ENCODE results near the gene SOX10.

The SOX10 gene

GRCh38 chr22:37983860-37984791 lies at the start of gene SOX10:
Gene SOX10 (minus strand): TSS chr22:37984555. CDS start chr22:37983784, 771 bp downstream.
- DNase-seq, result no peak

DNA sequence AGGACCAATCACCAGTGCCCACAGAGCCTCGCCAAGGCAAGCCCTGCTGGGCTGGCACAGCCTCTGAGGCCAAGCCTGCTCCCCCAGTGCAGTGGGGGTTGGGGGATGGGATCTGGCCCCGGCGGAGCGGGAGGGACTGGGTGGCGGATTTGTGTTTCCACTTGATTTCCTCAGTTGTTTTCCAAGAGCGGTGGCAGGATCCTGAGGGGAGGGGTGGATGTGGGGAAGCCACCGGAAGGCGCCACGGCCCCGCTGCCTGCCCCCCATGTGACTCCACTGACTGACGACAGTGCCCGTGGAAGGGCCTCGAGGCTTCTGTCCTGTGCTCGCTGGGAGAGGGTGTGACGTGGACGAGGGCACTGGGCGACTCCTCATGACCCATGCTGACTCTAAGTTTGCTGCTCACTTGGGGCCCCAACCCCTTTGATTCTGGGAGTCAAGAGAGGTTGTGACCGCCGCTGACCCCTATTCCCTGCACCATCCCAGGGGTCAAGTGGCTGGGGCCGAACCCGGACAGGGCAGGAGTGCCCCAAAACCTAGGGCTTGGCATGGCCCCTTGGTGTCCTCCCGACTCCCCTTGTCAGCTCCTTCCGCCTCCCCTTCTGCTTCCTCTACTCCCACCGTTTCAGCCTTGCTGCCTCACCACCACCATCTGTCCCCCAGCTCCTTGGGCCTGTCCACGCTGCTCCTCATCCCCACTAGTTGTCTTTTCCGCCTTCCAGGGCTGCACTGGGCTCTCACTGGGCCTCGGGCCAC lies 49.3 kb upstream of the SOX10 start:
- no peak for DNase-seq

DNA sequence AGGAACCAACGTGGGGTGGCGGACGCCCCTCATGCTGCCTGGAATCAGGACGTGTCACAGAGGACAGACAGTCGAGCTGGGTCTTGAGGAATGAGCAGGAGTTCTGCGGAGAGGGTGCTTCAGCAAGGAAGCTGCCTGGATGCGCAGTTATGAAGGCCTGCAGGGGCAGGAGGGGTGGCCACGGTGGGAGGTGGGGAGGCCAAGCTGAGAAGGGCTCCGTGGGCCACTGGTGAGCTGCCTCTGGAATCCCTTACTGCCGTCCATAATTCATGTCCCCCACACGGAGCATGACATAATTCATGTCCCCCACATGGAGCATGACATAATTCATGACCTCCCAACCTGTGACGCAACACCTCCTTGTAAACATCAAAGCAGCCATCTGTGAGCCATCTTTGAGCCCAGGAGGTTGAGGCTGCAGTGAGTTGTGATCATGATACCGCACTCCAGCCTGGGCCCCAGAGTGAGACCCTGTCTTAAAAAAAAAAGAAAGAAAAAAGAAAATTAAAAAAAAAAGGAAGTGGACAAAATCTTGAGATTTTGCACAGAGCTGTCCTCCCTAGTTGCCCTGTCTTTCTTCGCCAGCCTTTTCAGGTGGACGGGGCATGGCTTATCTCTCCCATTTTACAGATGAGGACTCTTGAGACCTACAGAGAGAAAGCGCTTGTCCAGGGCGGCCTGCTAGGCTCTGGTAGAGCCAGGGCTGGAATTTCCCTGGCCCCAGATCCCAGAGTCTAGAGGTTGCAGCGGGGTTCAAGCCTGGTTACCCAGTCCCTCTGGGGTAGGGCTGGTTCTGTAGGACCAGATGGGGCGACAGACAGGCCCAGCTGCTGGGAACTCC lies 48.5 kb upstream of the SOX10 start:
- DNase-seq, result no peak

GRCh38 chr22:38031491-38031890 lies 47.1 kb upstream of the SOX10 start:
- no peak for DNase-seq

DNA sequence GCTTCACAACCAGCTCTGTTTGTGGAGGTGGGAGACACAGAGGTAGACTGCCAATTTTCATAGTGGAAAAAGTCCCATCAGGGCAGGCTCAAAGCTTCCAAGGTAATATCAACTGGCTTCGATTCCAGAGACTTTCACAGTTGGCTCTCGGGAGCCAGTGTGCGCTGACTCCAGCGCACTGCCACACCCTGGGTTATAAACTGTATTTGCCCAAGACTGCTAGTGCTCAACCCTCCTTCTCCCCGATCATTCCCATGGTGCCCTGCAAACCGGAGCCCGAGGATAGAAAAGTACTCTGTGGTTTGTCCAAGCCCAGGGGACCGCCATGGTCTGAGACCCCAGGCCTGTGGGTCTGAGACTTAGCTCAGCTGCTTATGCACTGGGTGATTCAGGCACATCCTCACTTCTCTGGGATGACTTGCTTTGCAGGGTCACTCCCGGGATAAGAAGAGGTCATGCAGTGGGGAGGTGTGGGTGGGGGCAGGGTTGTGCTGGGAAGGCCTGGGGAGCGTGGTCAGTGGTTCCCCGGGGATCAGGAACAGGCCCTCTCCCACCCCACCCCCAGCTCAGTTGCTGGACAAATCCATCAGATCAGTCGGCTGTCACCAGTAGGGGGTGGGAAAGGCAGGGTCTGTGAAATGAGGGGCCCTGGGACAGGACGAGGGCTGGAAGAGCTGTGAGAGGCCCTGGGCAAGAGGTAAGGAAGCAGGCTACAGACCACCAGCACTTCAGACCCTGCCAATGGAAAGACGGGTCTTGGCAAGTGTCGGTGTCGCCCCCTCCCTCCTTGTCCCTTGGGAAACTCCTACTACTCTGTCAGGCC lies 46.2 kb upstream of the SOX10 start:
- DNase-seq, result no peak

GRCh38 chr22:38029901-38030300 lies 45.5 kb upstream of the SOX10 start:
- no peak for DNase-seq

- no peak for DNase-seq
Observed at GRCh38 chr22:38029370-38029769, 45.0 kb upstream of the SOX10 start.

GRCh38 chr22:38028344-38029130 lies 44.2 kb upstream of the SOX10 start:
- no peak for DNase-seq

DNA sequence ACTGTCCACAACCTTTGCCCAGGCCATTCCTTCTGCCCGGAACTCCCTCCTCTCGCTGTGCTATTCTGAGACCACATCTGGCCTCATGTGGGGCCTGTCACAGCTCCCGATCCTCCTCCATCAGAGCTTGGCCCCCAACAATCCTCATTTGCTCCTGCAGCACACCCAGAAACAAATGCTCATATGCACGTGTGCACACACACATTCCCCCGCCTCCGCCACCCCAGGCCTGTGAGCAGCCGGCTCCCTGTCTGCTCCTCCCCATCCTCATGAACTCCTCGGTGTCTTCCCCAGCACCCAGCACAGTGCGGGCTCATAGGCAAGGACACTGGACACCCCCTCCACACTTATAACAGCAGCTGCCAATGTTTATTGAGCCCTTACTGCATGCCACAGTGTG lies 43.1 kb upstream of the SOX10 start:
- DNase-seq, result no peak

DNA sequence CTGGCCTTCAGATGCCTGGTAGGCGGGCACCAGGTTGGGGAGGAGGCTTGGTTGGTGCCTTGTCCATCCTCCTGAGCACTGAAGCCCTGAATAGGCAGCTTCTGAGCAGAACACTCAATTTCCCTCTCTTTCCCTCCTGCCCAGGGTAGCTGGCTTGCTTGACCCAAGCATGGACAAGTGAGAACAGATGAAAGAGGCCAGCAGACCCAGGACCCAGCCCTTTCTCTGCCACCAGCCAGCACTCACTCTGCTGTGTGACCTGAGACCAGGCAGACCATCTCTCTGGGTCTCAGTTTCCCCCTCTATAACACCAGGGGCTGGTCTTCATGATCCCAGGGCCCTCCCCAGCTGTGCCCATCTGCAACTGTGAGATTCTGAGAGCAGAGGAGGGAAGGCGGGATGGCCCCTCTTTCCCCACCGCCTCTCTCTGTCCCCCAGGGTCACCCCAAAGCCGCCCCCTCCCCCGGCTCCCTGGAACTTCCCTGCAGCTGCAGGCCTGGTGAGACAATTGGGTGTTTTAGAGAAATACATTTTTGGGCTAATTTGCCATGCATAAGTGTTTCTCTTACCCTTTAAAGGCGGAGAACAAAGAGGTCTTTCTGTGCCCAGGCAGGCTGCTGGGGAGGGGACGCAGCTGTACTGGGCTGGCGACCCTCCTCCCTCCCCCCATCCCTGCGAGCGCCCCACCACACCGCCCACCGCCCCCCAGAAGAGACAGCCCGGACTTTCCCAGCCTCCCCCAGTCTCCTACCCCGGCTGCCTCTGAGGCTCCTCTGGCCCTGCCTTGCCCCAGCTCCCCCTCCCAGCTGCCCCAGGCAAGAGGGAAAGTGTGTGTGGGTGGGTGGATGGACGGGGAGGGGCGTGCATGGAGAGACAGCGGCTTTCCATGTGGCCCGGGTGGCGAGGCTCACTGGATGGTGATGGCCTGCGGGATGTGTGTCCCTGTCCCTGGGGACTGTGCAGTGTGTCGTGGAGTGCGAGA lies 42.1 kb upstream of the SOX10 start:
- no peak for DNase-seq

DNA sequence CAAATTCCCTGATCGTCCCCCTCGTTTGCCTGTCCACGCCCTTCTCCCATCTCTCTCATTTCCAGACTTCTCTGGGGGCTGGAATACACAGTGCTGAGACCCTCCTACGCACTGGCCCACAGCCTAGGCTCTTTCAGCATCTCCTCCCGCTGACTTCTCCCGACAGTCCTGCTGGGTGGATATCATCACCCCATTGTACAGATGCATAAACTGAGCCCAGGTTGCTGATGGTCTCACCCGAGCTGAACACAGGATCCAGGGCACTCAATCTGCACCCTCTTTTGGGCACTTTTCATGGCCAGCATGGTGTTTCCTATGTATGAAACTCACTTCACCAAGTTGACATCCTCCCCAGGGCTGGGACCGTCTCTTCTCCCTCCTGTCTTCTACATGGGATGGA lies 41.2 kb upstream of the SOX10 start:
- DNase-seq, result no peak

DNA sequence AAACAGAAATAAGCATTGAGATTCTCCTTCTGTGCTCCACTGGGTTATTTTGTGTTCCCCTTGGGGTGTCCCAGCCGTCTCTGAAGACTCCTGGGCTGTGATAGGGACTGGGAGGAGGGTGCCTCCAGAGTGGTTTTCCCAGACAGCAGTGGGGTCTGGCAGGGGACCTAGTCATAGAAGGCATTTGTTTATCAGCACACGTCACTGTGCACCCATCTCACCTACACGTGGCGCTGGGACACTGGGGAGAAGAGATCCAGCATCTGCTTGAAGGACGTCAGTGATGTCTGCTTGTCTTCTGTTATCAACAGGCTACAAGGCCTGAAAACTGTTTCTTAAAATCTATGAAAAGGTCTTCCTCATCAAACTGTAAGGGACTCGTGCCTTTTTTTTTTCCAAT lies 38.7 kb upstream of the SOX10 start:
- DNase-seq, result no peak

GRCh38 chr22:38021206-38021605 lies 36.9 kb upstream of the SOX10 start:
- DNase-seq, result no peak

- DNase-seq, result no peak
Observed at GRCh38 chr22:38018938-38019827, 34.8 kb upstream of the SOX10 start.

DNA sequence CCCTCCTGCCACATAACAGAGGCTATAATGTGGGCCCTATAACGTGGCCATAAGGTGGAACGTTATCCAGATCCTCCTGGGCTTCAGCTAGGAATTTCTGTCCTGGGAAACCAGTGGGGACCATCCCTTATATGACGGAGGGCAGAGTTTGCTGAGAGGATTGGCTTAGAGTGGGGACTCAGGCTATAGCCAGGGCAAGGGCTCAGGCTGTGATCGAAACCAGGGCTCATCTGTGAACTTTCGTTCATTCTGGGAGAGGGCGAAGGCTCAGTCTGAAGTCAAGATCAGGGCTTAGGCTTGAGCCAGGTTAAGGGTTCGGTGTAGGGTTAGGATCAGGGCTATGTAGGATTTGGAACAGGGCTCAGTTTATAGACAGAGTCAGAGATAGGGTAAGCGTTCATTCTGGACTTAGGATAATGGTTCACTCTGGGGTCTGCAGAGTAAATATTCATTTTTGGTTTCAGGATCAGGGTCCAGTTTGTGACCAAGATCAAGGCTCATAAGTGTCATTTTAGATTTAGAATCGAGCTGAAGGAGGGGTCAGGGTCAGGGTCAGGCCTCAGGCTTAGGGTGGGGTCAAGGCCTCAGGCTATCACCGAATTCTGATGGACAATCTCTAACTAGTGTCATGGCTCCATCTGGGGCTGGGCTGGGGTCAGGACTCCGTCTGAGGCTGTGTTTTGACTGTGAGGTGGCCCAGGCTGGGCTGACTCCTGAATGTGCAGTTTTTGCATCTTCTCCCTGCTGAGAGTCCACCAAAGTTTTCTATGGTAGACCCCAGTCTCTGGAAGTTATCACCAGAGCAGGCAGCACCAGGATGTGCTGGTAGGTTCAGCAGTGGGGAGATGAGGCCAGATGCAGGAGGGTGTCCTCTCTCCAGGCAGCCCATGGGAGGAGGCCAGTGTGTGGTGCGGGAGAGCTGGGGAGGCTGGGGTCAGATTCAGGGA lies 33.9 kb upstream of the SOX10 start:
- DNase-seq, result no peak

GRCh38 chr22:38017272-38017920 lies 33.0 kb upstream of the SOX10 start:
- DNase-seq, result no peak
